A204.1 (cell line): ENCODE results near the gene ATF7IP2.
"Not testable (repeated sequence)": the region's sequence is repeated elsewhere in the genome, so short reads cannot be mapped to it uniquely, and the experiment has no call there.

Experiments used
- FAIRE-seq: peaks from 2 replicates; lab custom pipeline; 2012; peaks lifted over from hg19 to GRCh38; lab: Jason Lieb, UNC

The ATF7IP2 gene

DNA sequence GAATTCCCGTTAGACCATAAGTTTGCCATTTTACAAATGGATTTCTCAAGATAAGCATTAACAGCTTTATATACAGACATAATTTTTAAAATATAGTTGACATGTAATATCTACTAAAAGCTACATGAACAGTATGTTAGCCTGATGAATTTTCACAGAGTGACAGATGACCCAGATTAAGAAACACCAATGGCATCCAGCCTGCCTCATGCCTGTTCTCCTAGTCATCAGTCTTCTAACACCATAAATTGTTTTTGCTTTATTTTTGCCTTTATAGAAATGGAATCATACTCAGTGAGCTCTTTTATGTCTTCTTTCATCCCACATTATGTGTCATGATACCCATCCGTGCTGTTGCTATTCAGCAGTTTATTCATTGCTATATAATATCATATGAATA lies 80.0 kb downstream of the ATF7IP2 start:
- no peak for FAIRE-seq

DNA sequence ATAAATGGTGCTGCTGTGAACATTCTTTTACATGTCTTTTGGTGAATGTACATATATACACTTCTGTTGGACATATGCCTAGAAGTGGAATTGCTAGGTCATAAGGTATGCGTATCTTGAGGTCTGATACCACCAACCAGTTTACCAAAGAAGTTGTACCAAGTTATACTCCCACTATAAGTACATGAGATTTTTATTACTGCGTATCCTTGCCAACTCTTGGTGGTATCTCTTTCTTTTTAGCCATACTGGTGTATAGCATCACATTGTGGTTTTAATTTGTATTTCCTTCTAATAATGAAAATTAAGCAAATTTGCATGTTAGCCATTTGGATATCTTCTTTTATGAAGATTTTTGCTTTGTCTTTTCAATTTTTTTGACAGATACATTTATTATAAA lies 80.5 kb downstream of the ATF7IP2 start:
- FAIRE-seq, result no peak

DNA sequence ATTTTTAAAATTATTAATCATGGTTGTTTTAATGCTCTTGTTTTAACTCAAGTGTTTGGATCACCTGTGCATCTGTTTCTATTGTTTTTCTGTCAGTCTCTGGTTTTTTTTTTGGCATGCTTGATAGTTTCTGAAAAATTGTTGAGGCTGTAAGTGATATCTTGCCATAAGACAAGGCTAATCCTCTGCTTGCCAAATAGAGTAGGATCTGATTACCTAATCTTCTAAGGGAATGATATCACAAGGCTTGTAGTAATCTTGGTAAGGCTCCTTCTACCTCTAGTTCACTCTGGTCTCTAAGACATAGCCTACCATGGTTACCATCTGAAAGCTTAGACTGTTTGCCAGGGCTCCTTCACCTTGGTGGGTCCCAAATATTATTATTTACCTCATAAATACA lies 81.0 kb downstream of the ATF7IP2 start:
- no peak for FAIRE-seq

DNA sequence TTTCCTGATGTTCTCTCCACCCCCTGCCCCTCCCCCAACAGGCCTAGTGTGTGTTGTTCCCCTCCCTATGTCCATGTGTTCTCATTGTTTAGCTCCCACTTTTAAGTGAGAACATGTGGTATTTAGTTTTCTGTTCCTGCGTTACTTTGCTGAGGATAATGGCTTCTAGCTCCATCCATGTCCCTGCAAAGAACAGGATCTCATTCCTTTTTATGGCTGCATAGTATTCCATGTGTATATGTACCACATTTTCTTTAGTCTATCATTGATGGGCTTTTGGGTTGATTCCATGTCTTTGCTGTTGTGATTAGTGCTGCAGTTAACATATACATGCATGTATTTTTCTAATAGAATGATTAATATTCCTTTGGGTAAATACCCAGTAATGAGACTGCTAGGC lies 90.8 kb downstream of the ATF7IP2 start:
- FAIRE-seq, result not testable (repeated sequence)

DNA sequence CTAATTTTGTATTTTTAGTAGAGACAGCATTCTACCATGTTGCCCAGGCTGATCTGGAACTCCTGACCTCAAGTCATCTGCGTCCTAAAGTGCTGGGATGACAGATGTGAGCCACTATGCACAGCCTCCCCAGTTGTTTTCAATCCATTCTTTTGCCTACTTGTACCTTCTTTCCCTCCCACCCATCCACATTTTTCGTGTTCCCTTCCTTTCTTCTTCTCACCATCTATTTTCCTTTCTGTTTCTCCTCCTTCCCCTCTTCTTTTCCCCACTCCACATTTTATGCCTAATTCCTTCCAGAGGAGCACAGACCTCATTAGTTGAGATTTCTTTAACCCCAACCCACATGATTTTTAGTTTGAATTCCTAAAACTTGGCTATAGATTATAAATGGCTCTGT lies 94.3 kb downstream of the ATF7IP2 start:
- FAIRE-seq, result no peak

DNA sequence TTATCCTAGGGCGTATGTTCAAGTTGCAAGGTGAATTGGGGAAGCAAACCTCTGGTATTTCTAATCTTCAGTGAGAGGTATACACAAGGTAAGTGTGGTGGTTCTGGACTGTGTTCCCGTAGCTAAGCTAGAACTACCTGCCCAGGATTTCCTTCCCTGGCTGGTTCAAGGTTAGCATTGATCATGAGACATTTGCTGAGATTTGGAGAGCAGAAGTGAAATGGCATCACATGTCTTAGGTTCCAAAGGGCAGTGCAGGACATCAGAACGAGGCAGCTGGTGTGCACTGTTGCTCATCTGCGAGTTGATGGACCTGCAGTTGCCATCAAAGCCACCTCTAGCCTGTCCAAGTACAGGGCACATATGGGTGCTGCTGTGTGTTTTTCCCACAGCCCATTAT lies 99.3 kb downstream of the ATF7IP2 start:
- no peak for FAIRE-seq

DNA sequence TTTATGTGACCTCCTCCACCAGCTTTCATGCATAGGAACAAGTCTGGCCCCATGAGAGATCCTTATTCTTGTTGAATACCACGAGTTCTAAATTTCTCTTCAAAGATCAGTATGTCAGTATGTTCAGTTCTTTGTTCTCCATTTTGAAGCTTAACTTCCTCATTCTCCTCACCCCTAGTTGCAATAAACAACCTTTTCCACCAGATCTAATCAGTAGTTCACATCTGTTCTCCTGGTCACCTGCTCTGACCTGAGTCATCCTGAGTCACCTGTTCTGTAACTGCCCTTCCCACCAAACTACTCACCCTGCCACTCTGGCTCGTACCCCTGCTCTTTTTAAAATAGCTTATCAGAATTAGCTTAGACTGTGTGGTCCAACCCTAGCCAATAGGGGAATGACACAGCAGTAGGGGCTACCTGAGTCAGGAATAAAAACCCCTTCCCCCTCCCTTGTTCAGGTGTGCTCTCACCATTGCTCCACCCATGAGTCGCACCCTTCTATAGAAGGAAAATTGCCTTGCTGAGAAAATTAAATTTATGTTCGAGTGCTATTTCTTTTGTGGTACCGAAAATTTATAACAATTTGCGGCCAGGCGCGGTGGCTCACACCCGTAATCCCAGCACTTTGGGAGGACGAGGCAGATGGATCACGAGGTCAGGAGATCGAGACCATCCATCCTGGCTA lies 100.0 kb downstream of the ATF7IP2 start:
- FAIRE-seq, result no peak

DNA sequence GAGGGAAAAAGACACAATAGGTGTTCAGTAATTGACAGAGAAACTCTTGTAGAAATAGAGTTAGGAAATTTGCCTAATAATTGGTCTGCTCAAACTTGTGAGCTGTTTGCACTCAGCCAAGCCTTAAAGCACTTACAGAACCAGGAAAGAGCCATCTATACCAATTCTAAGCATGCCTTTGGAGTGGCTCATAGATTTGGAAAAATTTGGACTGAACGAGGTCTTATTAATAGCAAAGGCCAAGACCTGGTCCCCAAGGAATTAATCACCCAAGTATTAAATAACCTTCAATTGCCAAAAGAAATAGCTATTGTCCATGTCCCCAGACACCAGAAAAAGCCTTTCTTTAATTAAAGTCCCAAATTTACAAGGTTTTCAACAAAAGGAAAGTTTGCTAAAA lies 104.3 kb downstream of the ATF7IP2 start:
- no peak for FAIRE-seq

DNA sequence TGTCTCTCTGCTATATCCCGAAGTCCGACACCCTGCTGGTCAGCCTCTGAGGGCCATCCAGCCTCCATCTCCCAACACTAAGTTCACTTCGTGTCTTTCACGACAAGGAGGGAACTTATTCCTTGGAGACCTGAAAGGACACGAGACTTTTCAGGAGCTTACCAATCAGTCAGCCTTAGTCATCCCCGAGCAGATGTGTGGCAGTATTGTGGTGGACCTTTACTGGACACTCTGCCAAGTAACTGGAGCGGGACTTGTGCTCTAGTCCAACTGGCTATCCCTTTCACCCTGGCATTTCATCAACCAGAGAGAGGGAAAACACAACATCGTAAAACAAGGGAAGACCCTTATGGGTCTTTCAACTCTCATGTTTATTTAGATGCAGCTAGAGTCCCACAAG lies 107.4 kb downstream of the ATF7IP2 start:
- FAIRE-seq, result no peak

DNA sequence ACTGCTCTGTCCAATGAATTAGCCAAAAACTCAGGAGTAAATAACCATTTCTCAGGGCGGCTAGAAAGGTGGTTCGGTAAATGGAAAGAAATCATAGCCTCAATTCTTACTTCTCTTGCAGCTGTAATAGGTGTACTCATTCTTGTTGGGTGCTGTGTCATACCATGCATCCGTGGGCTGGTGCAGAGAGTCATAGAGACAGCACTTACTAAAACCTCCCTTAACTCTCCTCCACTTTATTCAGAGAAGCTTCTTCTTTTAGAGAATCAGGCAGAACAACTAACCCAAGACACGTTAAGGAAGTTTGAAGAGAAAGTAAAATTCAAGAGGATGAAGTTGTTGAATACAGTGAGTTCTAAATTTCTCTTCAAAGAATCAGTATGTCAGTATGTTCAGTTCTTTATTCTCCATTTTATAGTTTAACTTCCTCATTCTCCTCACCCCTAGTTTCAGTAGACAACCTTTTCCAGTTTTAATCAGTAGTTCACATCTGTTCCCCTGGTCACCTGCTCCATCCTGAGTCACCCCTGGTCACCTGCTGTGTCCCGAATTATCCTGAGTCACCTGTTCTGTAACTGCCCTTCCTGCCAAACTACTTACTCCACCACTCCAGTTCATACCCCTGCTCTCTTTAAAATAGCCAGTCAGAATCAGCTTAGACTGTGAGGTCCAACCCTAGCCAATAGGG lies 108.6 kb downstream of the ATF7IP2 start:
- no peak for FAIRE-seq

DNA sequence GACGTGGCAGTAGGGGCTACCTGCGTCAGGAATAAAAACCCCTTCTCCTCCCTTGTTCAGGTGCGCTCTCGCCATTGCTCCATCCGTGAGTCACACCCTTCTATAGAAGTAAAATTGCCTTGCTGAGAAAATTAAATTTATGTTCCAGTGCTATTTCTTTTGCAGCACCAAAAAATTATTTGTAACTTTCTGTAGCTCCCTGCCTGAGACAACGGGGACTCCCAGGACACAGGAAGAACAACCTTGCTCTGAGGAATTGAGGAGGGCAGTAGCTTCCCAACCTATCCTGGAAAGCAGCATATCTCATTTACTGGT lies 109.1 kb downstream of the ATF7IP2 start:
- FAIRE-seq, result no peak

DNA sequence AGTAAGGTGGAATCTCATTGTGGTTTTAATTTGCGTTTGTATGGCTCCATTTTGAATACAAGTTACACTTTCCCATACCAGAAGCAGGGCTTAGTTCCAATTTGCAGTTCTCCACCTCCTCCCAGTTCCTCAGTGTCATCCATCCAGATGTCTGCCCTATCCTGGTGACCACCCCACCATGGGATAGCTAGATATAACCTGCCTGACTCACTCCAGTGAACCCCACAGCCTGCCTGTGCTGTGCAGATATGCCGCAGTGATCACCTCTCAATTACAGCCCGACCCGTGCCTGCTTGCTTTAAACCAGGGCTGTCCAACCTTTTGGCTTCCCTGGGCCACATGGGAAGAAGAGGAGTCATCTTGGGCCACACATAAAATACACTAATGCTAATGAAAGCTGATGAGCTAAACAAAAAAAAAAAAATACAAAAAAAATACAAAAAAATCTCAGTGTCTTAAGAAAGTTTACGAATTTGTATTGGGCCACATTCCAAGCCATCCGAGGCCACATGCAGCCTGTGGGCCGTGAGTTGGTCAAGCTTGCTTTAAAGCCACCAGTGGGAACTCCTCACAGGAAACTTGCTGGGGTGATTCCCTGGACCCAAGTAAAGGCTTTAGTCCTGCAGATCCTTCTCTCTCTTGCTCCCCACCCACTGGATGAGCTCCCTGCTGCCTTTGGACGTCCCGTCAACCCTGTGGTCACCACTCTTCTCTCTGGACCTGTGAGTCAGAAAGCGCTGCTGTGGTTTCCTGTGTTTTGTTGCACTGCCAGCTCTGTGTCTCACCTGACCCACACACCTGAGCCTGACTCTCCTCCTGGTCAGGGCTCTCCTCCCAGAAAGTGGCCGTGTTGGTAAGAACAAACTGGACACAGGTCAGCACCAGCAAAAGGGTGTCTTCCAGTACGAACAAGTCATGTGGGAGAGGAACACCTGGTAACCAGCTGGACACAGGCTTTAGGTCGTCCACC lies 111.6 kb downstream of the ATF7IP2 start:
- no peak for FAIRE-seq

DNA sequence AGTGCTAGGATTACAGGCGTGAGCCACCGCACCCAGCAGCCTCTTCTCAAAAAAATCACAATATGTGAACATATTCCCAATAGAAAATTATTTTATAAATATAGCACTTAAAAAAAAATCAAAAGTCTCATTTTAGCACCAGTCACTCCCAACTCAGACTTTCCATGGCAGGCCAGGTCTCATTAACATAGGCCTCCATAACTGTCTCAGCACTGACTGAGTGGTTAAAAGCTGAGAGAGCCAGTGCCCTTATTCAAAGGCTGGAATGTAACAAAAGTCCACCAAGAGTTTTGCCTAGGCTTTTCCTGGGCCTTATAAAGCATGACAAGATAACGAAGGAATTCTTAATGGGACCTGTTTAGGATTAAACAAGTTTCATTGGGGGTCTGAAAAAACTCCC lies 114.7 kb downstream of the ATF7IP2 start:
- FAIRE-seq, result no peak

DNA sequence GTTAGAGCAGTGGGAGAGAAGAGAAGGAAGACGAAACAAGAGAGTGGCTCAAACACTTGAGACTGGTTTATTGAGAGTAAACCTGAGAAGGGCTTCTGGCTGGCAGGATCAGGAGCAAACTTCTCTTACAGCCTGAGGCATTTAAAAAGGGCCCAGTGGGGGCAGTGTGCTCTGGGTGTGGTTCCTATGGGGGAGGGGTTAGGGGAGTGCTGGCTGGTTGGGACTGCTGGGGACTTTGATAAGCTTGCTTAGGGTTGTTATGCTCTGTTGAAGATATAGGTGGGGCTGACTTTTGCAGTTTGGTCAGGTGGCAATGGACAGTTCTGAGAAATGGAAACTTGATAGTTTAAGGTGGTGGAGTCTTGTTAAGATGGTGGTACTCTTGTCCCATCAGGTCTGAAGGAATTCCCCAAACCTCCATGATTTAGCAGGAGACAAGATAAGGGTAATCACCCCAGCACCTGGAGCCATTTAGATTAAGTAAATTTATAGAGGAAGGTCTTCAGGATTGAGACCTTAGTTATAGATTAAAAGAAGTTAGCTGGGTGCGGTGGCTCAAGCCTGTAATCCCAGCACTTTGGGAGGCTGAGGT lies 115.3 kb downstream of the ATF7IP2 start:
- FAIRE-seq, result no peak

DNA sequence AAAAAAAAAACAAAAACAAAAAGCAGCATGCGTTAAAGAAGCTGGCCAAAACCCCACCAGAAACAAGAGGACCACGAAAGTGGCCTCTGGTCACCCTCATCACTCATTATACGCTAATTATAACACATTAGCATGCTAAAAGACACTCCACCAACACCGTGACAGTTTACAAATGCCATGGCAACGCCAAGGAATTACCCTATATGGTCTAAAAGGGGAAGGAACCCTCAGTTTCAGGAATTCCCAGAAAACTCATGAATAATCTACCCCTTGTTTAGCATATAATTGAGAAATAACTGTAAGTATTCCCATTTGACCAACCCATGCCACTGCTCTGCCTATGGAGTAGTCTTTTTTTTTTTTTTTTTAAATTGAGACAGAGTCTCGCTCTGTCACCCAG lies 116.9 kb downstream of the ATF7IP2 start:
- FAIRE-seq, result no peak

DNA sequence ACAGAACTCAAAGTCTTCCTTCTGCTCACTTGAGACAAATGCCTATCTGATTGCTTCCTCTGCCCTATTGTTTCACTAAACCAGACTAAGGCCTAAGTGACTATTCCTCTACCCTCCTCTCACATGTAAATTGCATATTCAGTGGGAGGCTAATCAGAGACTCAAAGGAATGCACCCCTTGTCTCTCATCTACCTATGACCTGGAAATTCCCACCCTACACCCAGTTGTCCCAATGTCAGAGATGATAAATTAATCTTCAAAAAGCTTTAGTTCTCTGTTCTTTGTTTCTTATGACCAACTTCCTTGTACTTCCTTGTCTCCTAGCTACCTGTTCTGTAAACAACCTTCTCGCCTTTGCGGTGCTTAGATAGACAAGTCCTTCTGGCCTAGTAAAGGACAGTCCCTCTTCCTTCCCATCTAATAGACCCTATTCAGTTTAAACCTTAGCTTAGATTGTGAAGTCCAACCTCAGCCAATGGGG lies 118.6 kb downstream of the ATF7IP2 start:
- no peak for FAIRE-seq

DNA sequence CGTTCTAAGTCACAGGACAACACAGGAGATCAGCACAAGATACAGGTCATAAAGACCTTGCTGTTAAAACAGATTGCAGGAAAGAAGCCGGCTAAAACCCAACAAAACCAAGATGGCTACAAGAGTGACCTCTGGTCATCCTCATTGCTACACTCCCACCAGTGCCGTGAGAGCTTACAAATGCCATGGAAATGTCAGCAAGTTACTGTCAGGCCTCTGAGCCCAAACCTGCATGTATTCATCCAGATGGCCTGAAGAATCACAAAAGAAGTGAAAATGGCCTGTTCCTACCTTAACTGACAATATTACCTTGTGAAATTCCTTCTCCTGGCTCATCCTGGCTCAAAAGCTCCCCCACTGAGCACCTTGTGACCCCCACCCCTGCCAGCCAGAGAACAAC lies 119.4 kb downstream of the ATF7IP2 start:
- not testable (repeated sequence) for FAIRE-seq

DNA sequence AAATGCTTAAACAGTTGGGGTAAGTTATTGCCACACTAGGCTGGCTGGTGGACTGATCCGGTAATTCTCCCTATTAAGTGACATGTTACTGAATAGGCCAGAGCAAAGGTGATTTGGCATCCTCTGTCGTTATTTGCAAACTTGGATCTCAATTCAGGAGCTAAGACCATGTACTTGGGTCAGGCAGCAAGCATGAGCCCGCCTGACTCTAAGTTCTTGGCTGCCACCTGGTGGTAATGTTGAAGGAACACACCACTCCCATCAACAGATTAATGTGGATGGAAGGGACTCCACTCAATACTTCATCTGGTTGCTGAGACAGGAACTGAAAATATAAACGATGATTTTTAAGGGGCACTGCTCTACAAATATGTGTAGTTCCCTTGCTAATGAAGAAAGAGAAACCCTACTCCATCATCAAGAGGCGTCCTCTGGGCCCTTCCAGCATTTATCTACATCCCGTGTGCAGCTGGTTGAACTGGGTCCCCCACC lies 123.7 kb downstream of the ATF7IP2 start:
- FAIRE-seq, result peak; percentile 83

DNA sequence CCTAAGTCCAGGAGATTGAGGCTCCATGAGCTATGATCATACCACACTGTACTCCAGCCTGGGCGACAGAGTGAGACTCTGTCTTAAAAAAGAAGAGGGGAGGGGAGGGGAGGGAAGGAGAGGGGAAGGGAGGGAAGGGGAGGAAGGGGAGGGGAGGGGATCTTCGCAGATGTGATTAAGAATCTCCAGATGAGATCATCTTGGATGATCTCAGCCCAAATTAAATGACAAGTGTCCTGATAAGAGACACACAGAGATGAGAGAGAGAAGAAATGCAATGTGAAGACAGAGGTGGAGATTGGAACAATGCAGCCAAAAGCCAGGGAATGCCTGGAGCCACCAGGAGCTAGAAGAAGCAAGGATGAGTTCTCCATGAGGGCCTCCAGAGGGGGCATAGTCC lies 124.4 kb downstream of the ATF7IP2 start:
- FAIRE-seq, result no peak

DNA sequence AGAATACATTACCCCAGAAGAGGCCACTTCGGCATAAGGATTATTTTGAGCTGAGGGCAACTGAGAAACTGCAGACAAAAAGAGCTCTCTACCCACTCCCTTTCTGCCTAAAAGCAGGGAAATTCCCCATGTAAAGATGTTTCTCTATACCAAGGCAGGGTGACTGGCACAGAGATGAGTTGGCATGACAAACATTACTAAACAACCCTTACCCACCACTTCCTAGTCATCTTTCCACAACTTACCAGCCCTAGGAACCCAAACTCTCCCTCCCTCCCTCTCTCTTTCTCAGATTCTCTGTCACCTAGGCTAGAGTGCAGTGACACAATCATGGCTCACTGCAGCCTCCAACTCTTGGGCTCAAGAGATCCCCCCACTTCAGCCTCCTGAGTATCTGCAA lies 126.0 kb downstream of the ATF7IP2 start:
- no peak for FAIRE-seq

DNA sequence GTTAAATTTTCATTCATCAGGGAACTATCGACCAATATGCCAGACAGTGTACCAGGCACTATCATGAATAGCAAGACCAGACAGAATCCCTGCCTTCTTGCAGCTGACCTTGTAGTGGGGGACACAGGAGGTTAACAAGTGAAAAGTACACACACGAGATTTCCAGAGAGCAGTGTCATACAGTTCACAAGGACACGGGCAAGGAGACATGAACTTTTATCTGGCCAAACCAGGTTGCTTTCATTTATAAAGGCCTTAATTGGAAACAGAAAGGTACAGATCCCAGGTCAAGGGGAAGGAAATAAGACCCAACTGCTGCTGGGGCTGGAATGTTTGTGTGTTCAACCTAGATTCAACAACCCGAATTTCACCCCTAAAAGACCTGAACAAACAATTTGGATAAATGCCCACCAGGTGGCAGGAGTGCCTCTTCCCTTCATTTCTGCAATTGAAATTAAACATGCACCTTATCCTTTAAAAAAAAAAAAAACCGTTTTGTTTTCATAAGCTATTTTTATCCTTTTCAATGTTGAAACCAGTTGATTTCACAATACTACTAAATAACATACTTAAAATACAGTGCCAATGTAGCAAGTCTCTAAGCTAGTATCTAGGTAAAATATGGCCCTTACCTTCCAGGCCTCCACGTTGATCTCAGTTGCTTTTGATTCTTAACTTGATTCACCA lies 128.7 kb downstream of the ATF7IP2 start:
- peak; percentile 89 for FAIRE-seq

DNA sequence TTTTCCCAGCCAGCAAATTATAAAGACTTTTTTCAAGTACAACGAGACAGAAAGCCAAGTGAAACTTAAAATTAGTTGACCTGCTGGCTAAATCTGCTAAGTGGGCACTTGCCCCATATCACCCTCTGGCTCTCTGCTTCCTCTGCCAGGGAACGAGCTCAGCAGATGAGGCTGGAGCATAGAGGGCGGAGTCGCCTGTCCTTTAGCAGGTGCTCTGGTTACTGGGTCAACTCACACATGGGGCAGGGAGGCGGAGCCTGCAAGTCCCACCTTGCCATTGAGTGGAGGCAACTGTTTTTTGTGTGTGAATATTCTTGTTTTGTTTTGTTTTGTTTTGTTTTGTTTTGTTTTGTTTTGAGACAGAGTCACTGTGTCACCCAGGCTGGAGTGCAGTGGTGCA lies 132.0 kb downstream of the ATF7IP2 start:
- FAIRE-seq, result no peak
